ENCODE results near the gene MINDY2. TPM values are rescaled to one million over a fixed set of nuclear protein-coding genes. Genes with fewer than 3 reads are reported as not detected.

The MINDY2 gene, protein sequence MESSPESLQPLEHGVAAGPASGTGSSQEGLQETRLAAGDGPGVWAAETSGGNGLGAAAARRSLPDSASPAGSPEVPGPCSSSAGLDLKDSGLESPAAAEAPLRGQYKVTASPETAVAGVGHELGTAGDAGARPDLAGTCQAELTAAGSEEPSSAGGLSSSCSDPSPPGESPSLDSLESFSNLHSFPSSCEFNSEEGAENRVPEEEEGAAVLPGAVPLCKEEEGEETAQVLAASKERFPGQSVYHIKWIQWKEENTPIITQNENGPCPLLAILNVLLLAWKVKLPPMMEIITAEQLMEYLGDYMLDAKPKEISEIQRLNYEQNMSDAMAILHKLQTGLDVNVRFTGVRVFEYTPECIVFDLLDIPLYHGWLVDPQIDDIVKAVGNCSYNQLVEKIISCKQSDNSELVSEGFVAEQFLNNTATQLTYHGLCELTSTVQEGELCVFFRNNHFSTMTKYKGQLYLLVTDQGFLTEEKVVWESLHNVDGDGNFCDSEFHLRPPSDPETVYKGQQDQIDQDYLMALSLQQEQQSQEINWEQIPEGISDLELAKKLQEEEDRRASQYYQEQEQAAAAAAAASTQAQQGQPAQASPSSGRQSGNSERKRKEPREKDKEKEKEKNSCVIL
- total RNA-seq, result 10 to 100 TPM; 20.1 to 30.0 TPM

DNA sequence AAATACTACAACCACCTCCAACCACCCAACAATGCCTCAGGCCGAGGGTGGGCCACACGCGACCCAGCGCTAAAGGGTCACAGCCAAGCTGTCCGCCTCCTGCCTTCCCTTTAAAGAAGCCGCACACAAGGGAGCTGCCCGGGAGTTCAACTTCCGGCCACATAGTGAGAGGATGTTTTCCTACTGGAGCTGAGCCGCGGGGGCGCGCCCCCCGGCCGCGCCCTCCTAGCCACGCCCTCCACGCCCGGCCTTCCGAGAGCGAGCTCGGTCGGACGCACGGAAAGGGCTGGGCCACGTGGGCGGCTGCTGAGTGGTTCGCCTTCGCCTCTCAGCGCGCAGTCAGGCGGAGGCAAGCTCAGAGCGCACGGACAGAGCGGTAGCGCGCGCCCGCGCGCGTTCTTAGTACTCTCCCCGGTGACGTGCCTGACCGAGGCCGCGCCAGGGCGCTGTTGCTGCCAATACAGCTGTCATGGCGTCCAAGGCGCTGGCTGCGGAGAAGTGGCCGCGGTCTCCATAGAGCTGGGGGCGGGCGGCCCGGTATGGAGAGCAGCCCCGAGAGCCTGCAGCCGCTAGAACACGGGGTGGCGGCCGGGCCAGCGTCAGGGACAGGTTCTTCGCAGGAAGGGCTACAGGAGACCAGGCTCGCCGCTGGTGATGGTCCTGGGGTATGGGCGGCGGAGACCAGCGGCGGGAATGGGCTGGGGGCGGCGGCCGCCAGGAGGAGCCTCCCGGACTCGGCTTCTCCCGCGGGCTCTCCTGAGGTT, at the start of gene MINDY2:
MINDY2 (plus strand) TSS at position 446 of the 764 bp plus-strand sequence; CDS start at position 540, 94 bp downstream.
- TF ChIP-seq, protein P1, sequence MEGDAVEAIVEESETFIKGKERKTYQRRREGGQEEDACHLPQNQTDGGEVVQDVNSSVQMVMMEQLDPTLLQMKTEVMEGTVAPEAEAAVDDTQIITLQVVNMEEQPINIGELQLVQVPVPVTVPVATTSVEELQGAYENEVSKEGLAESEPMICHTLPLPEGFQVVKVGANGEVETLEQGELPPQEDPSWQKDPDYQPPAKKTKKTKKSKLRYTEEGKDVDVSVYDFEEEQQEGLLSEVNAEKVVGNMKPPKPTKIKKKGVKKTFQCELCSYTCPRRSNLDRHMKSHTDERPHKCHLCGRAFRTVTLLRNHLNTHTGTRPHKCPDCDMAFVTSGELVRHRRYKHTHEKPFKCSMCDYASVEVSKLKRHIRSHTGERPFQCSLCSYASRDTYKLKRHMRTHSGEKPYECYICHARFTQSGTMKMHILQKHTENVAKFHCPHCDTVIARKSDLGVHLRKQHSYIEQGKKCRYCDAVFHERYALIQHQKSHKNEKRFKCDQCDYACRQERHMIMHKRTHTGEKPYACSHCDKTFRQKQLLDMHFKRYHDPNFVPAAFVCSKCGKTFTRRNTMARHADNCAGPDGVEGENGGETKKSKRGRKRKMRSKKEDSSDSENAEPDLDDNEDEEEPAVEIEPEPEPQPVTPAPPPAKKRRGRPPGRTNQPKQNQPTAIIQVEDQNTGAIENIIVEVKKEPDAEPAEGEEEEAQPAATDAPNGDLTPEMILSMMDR (IDR thresholded peaks at IDR 0.05), result no peak
- Histone ChIP-seq H3K9me3 (no peaks in the 10 kb centered on the region), H3K27ac (peak within 1 kb of the TSS; percentile 97 to 98), H3K27me3 (no peaks in the 10 kb centered on the region), H3K36me3 (no peaks in the 10 kb centered on the region), H3K4me3 (peak within 1 kb of the TSS; percentile 79 to 81), H3K4me1 (peaks cover 0 to 36% of the 10 kb centered on the region in 2 donors)
- DNase-seq (ENCODE audit: low spot score), result peak; percentile 98

DNA sequence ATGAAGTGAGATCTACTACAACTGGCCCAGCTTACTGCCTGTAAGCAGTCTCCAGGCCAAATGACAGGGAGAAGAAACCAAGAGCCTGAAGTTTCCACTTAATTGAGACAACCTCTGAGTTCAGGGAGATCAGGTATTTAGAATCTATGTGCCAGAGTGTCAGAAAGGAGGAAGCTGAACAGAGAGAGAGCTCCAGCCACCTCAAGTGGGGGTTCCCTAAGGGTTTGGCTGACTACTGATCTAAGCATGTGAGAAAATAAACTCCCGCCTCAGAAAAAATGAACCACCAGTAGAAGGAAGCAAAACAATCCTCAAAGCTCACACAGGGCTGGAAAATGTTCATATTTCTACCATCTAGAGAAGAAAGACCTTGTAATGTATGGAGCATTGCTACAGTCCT, 46.6 kb upstream of the MINDY2 start:
- H3K9me3 ChIP-seq, result no peaks in the 10 kb centered on the region
- H3K27me3 ChIP-seq, result no peaks in the 10 kb centered on the region
- H3K4me3 ChIP-seq, result no peak overlapping the region
- no peak for DNase-seq (ENCODE audit: low spot score)
- no peak overlapping the region for H3K27ac ChIP-seq
- H3K36me3 ChIP-seq, result no peaks in the 10 kb centered on the region
- peaks cover 0 to 29% of the 10 kb centered on the region in 2 donors for H3K4me1 ChIP-seq
- TF ChIP-seq, protein P1 (IDR thresholded peaks at IDR 0.05), result no peak

DNA sequence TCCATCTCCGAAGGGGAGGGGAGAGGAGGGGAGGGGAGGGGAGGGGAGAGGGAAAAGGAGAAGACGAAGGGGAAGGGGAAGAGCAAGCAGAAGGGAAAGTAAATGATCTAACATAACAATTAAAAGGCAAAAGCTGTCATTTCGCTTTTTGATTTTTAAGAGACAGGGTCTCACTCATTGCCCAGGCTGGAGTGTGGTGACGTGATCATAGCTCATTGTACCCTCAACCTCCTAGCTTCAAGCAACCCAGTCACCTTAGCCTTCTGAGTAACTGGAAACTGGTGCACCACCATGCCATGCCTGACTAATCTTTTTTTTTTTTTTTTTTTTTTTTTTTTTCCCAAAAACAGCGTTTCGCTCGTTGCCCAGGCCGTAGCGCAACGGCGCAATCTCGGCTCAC, 44.2 kb upstream of the MINDY2 start:
- Histone ChIP-seq H3K4me3 (no peak overlapping the region), H3K27ac (no peak overlapping the region), H3K27me3 (no peaks in the 10 kb centered on the region), H3K9me3 (no peaks in the 10 kb centered on the region), H3K36me3 (no peaks in the 10 kb centered on the region), H3K4me1 (peaks cover 0 to 28% of the 10 kb centered on the region in 2 donors)
- TF ChIP-seq, protein P1 (IDR thresholded peaks at IDR 0.05), result no peak
- no peak for DNase-seq (ENCODE audit: low spot score)

DNA sequence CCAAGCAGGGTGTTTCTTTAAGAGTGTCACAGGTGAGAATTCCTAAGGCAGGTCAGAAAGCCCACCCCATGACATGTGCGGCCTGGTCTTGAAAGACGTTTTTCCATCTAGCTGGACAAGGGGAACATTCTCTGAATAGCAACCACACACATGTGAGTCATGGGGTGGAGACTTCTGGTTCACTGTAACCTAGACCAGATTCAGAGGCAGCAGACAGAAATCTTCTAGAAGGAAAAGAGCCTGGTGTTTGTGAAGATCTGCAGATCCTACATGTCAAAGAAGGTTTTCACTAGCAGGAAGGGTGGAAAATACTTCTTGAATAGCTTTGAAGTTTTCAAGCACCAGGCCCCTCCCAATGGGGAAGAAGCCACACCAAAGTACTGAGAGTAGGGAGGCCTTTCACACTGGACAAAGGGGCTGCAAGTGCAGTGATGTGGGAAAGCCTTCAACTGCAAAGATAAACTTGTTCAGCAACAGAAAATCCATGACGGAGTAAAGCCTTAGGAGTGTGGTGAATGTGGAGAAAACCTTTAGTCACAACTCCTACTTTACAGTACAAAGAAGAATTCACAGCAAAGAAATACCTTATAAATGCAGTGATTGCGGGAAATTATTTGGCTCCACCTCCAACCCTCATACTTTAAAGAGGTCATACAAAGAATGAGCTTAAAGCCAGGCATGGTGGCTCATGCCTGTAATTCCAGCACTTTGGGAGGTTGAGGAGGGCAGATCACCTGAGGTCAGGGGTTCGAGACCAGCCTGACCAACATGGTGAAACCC, 39.2 kb upstream of the MINDY2 start:
- Histone ChIP-seq H3K27ac (peak overlapping the region; percentile 29 to 61), H3K27me3 (no peaks in the 10 kb centered on the region), H3K4me3 (no peak overlapping the region), H3K9me3 (no peaks in the 10 kb centered on the region), H3K4me1 (peaks cover 0 to 44% of the 10 kb centered on the region in 2 donors), H3K36me3 (no peaks in the 10 kb centered on the region)
- DNase-seq (ENCODE audit: low spot score), result no peak
- TF ChIP-seq, protein P1 (IDR thresholded peaks at IDR 0.05), result no peak

DNA sequence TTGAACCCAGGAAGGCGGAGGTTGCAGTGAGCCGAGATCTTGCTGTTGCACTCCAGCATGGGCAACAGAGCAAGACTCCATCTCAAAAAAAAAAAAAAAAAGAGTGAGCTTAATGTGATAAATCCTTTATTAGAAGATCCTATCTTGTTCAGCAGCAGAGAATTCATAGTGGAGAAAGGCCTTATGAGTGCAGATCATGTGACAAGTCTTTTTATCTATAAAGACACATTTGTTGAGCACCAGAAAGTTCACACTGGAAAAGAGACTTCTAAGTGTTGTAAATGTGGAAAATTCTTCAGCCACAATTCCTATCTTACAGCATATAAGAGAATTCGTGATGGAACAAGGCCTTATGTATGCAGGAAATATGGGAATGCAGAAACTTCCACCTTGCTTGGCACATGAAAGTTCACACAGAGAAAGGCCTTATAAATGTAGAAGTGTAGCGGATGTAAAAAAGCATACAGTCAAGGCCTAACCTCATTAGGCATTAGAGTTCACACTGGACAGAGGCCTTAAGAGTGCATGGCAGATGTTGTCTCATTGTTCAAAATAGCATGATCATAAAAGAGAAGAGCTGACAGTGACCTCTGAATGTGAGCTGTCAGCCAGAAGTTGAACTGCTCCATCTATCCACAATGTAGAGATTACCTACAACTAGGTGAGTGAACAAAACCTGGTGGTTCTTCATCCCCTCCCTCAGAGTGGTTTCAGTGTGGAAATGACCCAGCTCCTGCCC, 38.3 kb upstream of the MINDY2 start:
- no peak overlapping the region for H3K4me3 ChIP-seq
- no peaks in the 10 kb centered on the region for H3K9me3 ChIP-seq
- no peak for DNase-seq (ENCODE audit: low spot score)
- TF ChIP-seq, protein P1 (IDR thresholded peaks at IDR 0.05), result no peak
- H3K27ac ChIP-seq, result peak overlapping the region; percentile 29 to 61
- peaks cover 0 to 52% of the 10 kb centered on the region in 2 donors for H3K4me1 ChIP-seq
- no peaks in the 10 kb centered on the region for H3K27me3 ChIP-seq
- H3K36me3 ChIP-seq, result no peaks in the 10 kb centered on the region

Measured in right atrium auricular region (tissue), 2 donors.